ENCODE results near the gene COL23A1. TPM values are rescaled to one million over a fixed set of nuclear protein-coding genes. Genes with fewer than 3 reads are reported as not detected.

COL23A1 gene
- polyA plus RNA-seq, 2 of the 4 experiments (the other 2 are of a cell fraction) = not detected

DNA sequence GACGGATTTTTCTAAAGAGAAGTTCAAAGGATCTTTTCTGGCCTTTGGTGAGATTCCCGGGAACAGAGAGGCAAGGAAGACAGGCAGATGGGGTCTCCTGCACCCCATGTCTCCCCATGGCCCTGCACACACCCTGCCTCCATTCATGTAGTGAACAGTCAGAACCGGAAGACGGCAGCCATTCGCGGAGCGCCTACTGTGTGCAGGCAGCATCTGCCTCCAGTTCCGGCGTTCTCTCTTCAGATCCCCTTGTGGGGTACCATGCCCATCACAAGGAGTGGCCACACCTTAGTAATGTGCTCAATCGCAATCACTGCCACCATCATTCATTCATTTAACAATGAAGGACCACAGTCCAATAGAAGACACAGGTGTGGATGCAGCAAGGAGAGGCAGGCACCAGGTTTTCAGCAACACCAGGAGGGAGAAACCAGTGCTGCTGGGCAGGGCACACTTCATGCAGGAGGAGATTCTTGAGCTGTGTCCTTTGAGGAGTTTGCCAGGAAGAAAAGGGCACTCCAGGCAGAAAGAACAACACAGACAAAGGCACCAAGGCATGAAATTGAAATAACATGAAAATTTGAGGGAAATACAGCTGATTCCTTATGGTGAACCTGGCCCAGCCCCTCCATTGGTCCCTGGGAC, 186.1 kb downstream of the COL23A1 start:
- FAIRE-seq = no peak
- WGBS (ENCODE audit: missing lambda C conversion rate) = 64% methylated on average over 10 of the region's 10 CpGs
- no peaks in the 10 kb centered on the region for H3K4me1 ChIP-seq

GRCh38 chr5:178403351-178403750, 186.8 kb downstream of the COL23A1 start:
- no peak for ATAC-seq
- CTCF ChIA-PET = no interaction called here
- POLR2A ChIA-PET = no interaction called here
- TF ChIP-seq MAFK (IDR thresholded peaks at IDR 0.05; ENCODE audit: partially characterized antibody) (no peak), SMC3 (IDR thresholded peaks at IDR 0.05) (no peak), RCOR1 (IDR thresholded peaks at IDR 0.05; ENCODE audit: low read depth, low read length) (no peak), CBX2 (IDR thresholded peaks at IDR 0.05; ENCODE audit: borderline replicate concordance, low read depth) (no peak), NPAS2 (CRISPR knock-in tag; IDR thresholded peaks at IDR 0.05; ENCODE audit: borderline replicate concordance) (no peak), JUN (IDR thresholded peaks at IDR 0.05) (no peak), CBX8 (IDR thresholded peaks at IDR 0.05) (no peak), EP300 (IDR thresholded peaks at IDR 0.05) (no peak), BHLHE40 (IDR thresholded peaks at IDR 0.05; ENCODE audit: low read depth, low read length) (no peak), MAZ (IDR thresholded peaks at IDR 0.05; ENCODE audit: borderline replicate concordance, low read depth, low read length) (no peak), POLR2AphosphoS2 (conservative IDR thresholded peaks at IDR 0.05; ENCODE audit: low read length) (no peak), RARB (CRISPR knock-in tag; IDR thresholded peaks at IDR 0.05) (no peak), SREBF2 (IDR thresholded peaks at IDR 0.05) (no peak), HEYL (CRISPR knock-in tag; IDR thresholded peaks at IDR 0.05) (no peak), KDM5A (IDR thresholded peaks at IDR 0.05) (no peak), FOSB (CRISPR knock-in tag; IDR thresholded peaks at IDR 0.05) (no peak)
- TF ChIP-seq, protein P1, sequence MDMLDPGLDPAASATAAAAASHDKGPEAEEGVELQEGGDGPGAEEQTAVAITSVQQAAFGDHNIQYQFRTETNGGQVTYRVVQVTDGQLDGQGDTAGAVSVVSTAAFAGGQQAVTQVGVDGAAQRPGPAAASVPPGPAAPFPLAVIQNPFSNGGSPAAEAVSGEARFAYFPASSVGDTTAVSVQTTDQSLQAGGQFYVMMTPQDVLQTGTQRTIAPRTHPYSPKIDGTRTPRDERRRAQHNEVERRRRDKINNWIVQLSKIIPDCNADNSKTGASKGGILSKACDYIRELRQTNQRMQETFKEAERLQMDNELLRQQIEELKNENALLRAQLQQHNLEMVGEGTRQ (IDR thresholded peaks at IDR 0.05) = no peak
- TF ChIP-seq, protein P2, sequence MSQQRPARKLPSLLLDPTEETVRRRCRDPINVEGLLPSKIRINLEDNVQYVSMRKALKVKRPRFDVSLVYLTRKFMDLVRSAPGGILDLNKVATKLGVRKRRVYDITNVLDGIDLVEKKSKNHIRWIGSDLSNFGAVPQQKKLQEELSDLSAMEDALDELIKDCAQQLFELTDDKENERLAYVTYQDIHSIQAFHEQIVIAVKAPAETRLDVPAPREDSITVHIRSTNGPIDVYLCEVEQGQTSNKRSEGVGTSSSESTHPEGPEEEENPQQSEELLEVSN (IDR thresholded peaks at IDR 0.05; ENCODE audit: borderline replicate concordance, low read depth) = no peak
- no peak overlapping the region for H3K4me3 ChIP-seq
- no peak overlapping the region for H3K4me2 ChIP-seq
- H3K4me1 ChIP-seq = no peaks in the 10 kb centered on the region
- WGBS (ENCODE audit: missing lambda C conversion rate) = 60% methylated on average over 8 of the region's 8 CpGs
- no peak for DNase-seq (ENCODE audit: low read depth in 1 of 2, low spot score in 1 of 2)
- peaks cover 4% of the 10 kb centered on the region; the same call in 1 of the 3 replicates for H3K9me3 ChIP-seq
- H3K27ac ChIP-seq = no peak overlapping the region
- FAIRE-seq = no peak

More for the DNA sequence above, 186.1 kb downstream of the COL23A1 start:
- ChIA-PET CTCF (no interaction called here), POLR2A (no interaction called here)
- H3K9me3 ChIP-seq = peaks cover 4% of the 10 kb centered on the region; the same call in 1 of the 3 replicates
- no peak overlapping the region for H3K27ac ChIP-seq
- no peak for ATAC-seq
- no peak overlapping the region for H3K4me3 ChIP-seq
- H3K4me2 ChIP-seq = no peak overlapping the region
- no peak for DNase-seq (ENCODE audit: low read depth in 1 of 2, low spot score in 1 of 2)
- TF ChIP-seq FOSB (CRISPR knock-in tag; IDR thresholded peaks at IDR 0.05) = no peak
- TF ChIP-seq HOXB5 (CRISPR knock-in tag; IDR thresholded peaks at IDR 0.05) = no peak
- TF ChIP-seq ZC3H11A (IDR thresholded peaks at IDR 0.05) = no peak
- no peak for TF ChIP-seq GATA3 (IDR thresholded peaks at IDR 0.05; ENCODE audit: borderline replicate concordance)
- no peak for TF ChIP-seq JUN (IDR thresholded peaks at IDR 0.05)
- TF ChIP-seq, protein P3, sequence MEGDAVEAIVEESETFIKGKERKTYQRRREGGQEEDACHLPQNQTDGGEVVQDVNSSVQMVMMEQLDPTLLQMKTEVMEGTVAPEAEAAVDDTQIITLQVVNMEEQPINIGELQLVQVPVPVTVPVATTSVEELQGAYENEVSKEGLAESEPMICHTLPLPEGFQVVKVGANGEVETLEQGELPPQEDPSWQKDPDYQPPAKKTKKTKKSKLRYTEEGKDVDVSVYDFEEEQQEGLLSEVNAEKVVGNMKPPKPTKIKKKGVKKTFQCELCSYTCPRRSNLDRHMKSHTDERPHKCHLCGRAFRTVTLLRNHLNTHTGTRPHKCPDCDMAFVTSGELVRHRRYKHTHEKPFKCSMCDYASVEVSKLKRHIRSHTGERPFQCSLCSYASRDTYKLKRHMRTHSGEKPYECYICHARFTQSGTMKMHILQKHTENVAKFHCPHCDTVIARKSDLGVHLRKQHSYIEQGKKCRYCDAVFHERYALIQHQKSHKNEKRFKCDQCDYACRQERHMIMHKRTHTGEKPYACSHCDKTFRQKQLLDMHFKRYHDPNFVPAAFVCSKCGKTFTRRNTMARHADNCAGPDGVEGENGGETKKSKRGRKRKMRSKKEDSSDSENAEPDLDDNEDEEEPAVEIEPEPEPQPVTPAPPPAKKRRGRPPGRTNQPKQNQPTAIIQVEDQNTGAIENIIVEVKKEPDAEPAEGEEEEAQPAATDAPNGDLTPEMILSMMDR (IDR thresholded peaks at IDR 0.05) = no peak
- no peak for TF ChIP-seq HOXA7 (CRISPR knock-in tag; IDR thresholded peaks at IDR 0.05)
- no peak for TF ChIP-seq RCOR1 (IDR thresholded peaks at IDR 0.05; ENCODE audit: low read depth, low read length)
- no peak for TF ChIP-seq MAX (IDR thresholded peaks at IDR 0.05)
- no peak for TF ChIP-seq NR3C1 (IDR thresholded peaks at IDR 0.05)
- no peak for TF ChIP-seq FOXS1 (CRISPR knock-in tag; IDR thresholded peaks at IDR 0.05)
- TF ChIP-seq NFE2L2 (conservative IDR thresholded peaks at IDR 0.05; ENCODE audit: low read length) = no peak
- TF ChIP-seq, protein P4, sequence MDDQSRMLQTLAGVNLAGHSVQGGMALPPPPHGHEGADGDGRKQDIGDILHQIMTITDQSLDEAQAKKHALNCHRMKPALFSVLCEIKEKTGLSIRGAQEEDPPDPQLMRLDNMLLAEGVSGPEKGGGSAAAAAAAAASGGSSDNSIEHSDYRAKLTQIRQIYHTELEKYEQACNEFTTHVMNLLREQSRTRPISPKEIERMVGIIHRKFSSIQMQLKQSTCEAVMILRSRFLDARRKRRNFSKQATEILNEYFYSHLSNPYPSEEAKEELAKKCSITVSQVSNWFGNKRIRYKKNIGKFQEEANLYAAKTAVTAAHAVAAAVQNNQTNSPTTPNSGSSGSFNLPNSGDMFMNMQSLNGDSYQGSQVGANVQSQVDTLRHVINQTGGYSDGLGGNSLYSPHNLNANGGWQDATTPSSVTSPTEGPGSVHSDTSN (IDR thresholded peaks at IDR 0.05) = no peak

All from A549 (cell line).